H1 (cell line): ENCODE measurements around the gene DEXI. TPM values are rescaled to one million over a fixed set of nuclear protein-coding genes. Genes with fewer than 3 reads are reported as not detected.

Experiments
- NANOG ChIP-seq: IDR thresholded peaks from 2 replicates; pipeline ENCODE4 v1.6.1; 2011; ENCODE audit warnings: low read length, low read depth, mild to moderate bottlenecking, inconsistent platforms; ENCODE audit not compliant: insufficient read depth, poor library complexity, severe bottlenecking
- POLR2AphosphoS5 ChIP-seq: IDR thresholded peaks from 2 replicates; pipeline ENCODE4 v1.6.1; 2011; ENCODE audit warnings: low read depth, low read length
- TAF7 ChIP-seq: optimal IDR thresholded peaks from 2 replicates; pipeline ENCODE3; 2011; ENCODE audit warnings: low read depth, mild to moderate bottlenecking, inconsistent platforms, low read length, moderate library complexity, borderline replicate concordance
- ZNF274 ChIP-seq: IDR thresholded peaks from 2 replicates; pipeline ENCODE4 v1.7.0; 2012; ENCODE audit warnings: low read length, borderline replicate concordance; ENCODE audit errors: extremely low read depth
- polyA plus RNA-seq, 7 experiments: library from polyadenylated mRNA; depleted of rRNA in 3 of 7; stranded (reverse) in 5 of 7; unstranded in 2 of 7; fragments of >200 nt in 5 of 7; fragments of 200-250 nt in 2 of 7; gene quantifications; 1 replicate in 5 of 7; 2 replicates in 1 of 7; 4 replicates in 1 of 7; pipeline versions ENCODE4 v1.2.1 to v1.2.3, GENCODE V29; 2011 to 2013; ENCODE audit warnings: missing spikeins in 2 of 7, mixed read lengths in 2 of 7
- total RNA-seq: library from RNA; stranded (reverse); fragmentation: NEBNext Ultra II Directional; extraction: Animal tissue kit (Norgen Biotek cat#: 25700); gene quantifications from 2 replicates; pipeline ENCODE4 v1.2.1, GENCODE V29; 2021
- TF ChIP-seq, protein P1 (sequence below): fragments of 300-600 bp; sonication (generic); IDR thresholded peaks from 2 replicates; pipeline ENCODE4 v1.7.1; 2012; ENCODE audit warnings: low read length, moderate library complexity, mild to moderate bottlenecking, inconsistent platforms; ENCODE audit not compliant: insufficient replicate concordance

The DEXI gene
- total and polyA plus RNA-seq, 2 of the 8 experiments (the other 6 are each of a cell fraction or from before 2014, with no cell fraction given) = 39.5 to 47.3 TPM

DNA sequence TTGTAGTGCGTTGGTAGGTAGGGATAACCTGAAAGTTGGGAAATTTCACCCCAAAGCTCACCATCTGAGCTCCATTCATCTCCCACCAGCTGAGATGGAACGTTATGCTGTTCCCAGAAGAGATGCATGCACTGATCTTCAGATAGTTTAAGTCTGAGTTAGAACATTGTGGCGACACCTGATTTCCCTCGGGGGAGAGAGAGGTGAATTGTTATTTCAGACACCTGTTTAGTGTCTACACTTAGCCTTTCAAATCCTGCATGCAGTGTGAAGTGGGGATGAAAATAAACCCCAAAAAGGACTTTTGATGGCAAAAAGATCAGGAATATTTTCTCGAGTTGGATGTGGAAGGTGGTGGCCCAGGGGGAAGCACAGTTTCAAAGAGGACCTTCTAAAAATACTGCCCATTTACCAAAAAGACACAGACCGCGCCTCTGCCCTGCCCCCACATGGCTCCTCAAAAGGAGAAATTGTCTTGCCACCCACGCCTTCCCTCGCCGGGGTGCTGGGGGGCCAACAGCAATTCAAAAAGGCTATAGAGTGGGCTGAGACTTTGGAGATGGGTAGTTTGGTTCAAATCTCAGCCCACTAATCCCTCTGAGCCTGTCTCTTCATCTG lies 53.8 kb downstream of the DEXI start (continued):
- TF ChIP-seq, protein P1, sequence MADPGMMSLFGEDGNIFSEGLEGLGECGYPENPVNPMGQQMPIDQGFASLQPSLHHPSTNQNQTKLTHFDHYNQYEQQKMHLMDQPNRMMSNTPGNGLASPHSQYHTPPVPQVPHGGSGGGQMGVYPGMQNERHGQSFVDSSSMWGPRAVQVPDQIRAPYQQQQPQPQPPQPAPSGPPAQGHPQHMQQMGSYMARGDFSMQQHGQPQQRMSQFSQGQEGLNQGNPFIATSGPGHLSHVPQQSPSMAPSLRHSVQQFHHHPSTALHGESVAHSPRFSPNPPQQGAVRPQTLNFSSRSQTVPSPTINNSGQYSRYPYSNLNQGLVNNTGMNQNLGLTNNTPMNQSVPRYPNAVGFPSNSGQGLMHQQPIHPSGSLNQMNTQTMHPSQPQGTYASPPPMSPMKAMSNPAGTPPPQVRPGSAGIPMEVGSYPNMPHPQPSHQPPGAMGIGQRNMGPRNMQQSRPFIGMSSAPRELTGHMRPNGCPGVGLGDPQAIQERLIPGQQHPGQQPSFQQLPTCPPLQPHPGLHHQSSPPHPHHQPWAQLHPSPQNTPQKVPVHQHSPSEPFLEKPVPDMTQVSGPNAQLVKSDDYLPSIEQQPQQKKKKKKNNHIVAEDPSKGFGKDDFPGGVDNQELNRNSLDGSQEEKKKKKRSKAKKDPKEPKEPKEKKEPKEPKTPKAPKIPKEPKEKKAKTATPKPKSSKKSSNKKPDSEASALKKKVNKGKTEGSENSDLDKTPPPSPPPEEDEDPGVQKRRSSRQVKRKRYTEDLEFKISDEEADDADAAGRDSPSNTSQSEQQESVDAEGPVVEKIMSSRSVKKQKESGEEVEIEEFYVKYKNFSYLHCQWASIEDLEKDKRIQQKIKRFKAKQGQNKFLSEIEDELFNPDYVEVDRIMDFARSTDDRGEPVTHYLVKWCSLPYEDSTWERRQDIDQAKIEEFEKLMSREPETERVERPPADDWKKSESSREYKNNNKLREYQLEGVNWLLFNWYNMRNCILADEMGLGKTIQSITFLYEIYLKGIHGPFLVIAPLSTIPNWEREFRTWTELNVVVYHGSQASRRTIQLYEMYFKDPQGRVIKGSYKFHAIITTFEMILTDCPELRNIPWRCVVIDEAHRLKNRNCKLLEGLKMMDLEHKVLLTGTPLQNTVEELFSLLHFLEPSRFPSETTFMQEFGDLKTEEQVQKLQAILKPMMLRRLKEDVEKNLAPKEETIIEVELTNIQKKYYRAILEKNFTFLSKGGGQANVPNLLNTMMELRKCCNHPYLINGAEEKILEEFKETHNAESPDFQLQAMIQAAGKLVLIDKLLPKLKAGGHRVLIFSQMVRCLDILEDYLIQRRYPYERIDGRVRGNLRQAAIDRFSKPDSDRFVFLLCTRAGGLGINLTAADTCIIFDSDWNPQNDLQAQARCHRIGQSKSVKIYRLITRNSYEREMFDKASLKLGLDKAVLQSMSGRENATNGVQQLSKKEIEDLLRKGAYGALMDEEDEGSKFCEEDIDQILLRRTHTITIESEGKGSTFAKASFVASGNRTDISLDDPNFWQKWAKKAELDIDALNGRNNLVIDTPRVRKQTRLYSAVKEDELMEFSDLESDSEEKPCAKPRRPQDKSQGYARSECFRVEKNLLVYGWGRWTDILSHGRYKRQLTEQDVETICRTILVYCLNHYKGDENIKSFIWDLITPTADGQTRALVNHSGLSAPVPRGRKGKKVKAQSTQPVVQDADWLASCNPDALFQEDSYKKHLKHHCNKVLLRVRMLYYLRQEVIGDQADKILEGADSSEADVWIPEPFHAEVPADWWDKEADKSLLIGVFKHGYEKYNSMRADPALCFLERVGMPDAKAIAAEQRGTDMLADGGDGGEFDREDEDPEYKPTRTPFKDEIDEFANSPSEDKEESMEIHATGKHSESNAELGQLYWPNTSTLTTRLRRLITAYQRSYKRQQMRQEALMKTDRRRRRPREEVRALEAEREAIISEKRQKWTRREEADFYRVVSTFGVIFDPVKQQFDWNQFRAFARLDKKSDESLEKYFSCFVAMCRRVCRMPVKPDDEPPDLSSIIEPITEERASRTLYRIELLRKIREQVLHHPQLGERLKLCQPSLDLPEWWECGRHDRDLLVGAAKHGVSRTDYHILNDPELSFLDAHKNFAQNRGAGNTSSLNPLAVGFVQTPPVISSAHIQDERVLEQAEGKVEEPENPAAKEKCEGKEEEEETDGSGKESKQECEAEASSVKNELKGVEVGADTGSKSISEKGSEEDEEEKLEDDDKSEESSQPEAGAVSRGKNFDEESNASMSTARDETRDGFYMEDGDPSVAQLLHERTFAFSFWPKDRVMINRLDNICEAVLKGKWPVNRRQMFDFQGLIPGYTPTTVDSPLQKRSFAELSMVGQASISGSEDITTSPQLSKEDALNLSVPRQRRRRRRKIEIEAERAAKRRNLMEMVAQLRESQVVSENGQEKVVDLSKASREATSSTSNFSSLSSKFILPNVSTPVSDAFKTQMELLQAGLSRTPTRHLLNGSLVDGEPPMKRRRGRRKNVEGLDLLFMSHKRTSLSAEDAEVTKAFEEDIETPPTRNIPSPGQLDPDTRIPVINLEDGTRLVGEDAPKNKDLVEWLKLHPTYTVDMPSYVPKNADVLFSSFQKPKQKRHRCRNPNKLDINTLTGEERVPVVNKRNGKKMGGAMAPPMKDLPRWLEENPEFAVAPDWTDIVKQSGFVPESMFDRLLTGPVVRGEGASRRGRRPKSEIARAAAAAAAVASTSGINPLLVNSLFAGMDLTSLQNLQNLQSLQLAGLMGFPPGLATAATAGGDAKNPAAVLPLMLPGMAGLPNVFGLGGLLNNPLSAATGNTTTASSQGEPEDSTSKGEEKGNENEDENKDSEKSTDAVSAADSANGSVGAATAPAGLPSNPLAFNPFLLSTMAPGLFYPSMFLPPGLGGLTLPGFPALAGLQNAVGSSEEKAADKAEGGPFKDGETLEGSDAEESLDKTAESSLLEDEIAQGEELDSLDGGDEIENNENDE = no peak
- TF ChIP-seq POLR2AphosphoS5 (no peak), ZNF274 (no peak), NANOG (no peak), TAF7 (no peak)
- TF ChIP-seq, all 59 proteins: peak for 0
